Esophagus squamous epithelium (tissue), 4 donors: Measurements from ENCODE around the gene RHO.

ENCODE experiments used
- CTCF ChIP-seq, 6 experiments: fragments of 450-650 bp in 4 of 6; fragments of 200-600 bp in 2 of 6; sonication (generic) in 2 of 6; IDR thresholded peaks; one replicate each; pipeline ENCODE4 v1.5.1; 2016 to 2019; ENCODE audit warnings: antibody characterized with exemption in 6 of 6, mild to moderate bottlenecking in 4 of 6, moderate library complexity in 4 of 6
- POLR2A ChIP-seq, 4 donors: fragments of 450-650 bp; IDR thresholded peaks; one replicate each; pipeline ENCODE4 v1.6.1; 2017; ENCODE audit warnings: antibody characterized with exemption in 4 of 4, mild to moderate bottlenecking in 4 of 4, moderate library complexity in 3 of 4

- TF ChIP-seq CTCF (IDR thresholded peaks at IDR 0.05) = no peak
- TF ChIP-seq POLR2A (IDR thresholded peaks at IDR 0.05) = no peak
These were observed 20.8 kb downstream of the RHO start for GRCh38 chr3:129549006-129549800.
